Frontal cortex (tissue), 4 donors: ENCODE data around the gene NR6A1. TPM values are rescaled to one million over a fixed set of nuclear protein-coding genes. Genes with fewer than 3 reads are reported as not detected.

Experiments
- DNase-seq, 2 donors: peaks; one replicate each; pipeline ENCODE4 v3.0.0; 2012; ENCODE audit warnings: low spot score in 2 of 2
- FAIRE-seq: peaks from 2 replicates; lab custom pipeline; 2012; peaks lifted over from hg19 to GRCh38; lab: Jason Lieb, UNC
- small RNA-seq: library from RNA; depleted of rRNA; stranded (forward); fragments of <200 nt; gene quantifications from one replicate; pipeline ENCODE3, GENCODE V24; 2014
- total RNA-seq: library from RNA; depleted of rRNA; stranded (reverse); fragments of >200 nt; gene quantifications from one replicate; pipeline ENCODE4 v1.2.3, GENCODE V29; 2014
- donor health status: control.
- donor health status: control.
- donor health status: control.

Gene NR6A1
- total RNA-seq, 1 donor from 2014 or later = 1.6 TPM

GRCh38 chr9:124471761-124472160 lies 299.4 kb downstream of the NR6A1 start:
- DNase-seq = no peak
- FAIRE-seq = no peak

- FAIRE-seq = no peak
- no peak for DNase-seq
Observed at GRCh38 chr9:124470726-124471125, 300.4 kb downstream of the NR6A1 start.

GRCh38 chr9:124470306-124470705 lies 300.8 kb downstream of the NR6A1 start:
- DNase-seq (no peak), FAIRE-seq (no peak)

- no peak for FAIRE-seq
- DNase-seq = no peak
Observed at GRCh38 chr9:124469011-124469832, 301.9 kb downstream of the NR6A1 start.

- DNase-seq (no peak), FAIRE-seq (no peak)
Observed at GRCh38 chr9:124468061-124468740, 302.9 kb downstream of the NR6A1 start.

- DNase-seq (no peak), FAIRE-seq (no peak)
Observed at GRCh38 chr9:124467410-124468060, 303.6 kb downstream of the NR6A1 start.

Small RNAs within 50 kb of the gene (small RNA-seq; reads per million reads assigned to genes)
- 276 reads per million, percentile 99 among the genes with 10 or more reads in this experiment for gene MIR181A2
- gene MIR181B2 = 200 reads per million, percentile 98 among the genes with 10 or more reads in this experiment
- gene RN7SL302P = not detected

Other genes with a start within 250 kb of the NR6A1 start
- 1.6 TPM for gene OLFML2A, start 5.8 kb upstream of the NR6A1 start, total RNA-seq
- gene WDR38, start 82.1 kb upstream of the NR6A1 start, total RNA-seq = not detected
- gene RPL35, start 90.6 kb upstream of the NR6A1 start, total RNA-seq = 884 TPM
- gene ARPC5L, start 90.8 kb upstream of the NR6A1 start, total RNA-seq = 10.6 TPM
- gene GOLGA1, start 169.8 kb upstream of the NR6A1 start, total RNA-seq = 14.3 TPM